B cell (primary cell): ENCODE results near the gene FHIT. TPM values are rescaled to one million over a fixed set of nuclear protein-coding genes. Genes with fewer than 3 reads are reported as not detected.

ENCODE experiments used
- ATAC-seq: fragments of 200-7000 bp; cut with Tn5 transposase; one replicate; pipeline ENCODE4 v1.10.0; 2021; ENCODE audit warnings: low read depth, mild to moderate bottlenecking, moderate number of reproducible peaks, moderate library complexity
- CTCF ChIA-PET: fragments of 350-600 bp; sonication (Branson Sonifier 250); formaldehyde crosslinking; loops from one replicate; lab custom pipeline; 2021; ENCODE audit warnings: antibody characterized with exemption, inconsistent platforms; lab: Charles Lee
- POLR2A ChIA-PET: fragments of 350-600 bp; sonication (Branson Sonifier 250); formaldehyde crosslinking; loops from one replicate; lab custom pipeline; 2021; ENCODE audit warnings: antibody characterized with exemption; lab: Charles Lee
- DNase-seq: peaks from one replicate; pipeline ENCODE4 v3.0.0; 2013
- H2AFZ ChIP-seq: 2 replicates; pipeline ENCODE4 v1.6.1; 2012; ENCODE audit warnings: mild to moderate bottlenecking, low read depth, low read length; ENCODE audit not compliant: insufficient read depth, poor library complexity, severe bottlenecking
- H3K27ac ChIP-seq, 2 donors: 1 replicate in 1 of 2; 2 replicates in 1 of 2; pipeline ENCODE4 v1.5.1; 2012 to 2013; ENCODE audit warnings: low read length in 2 of 2, mild to moderate bottlenecking in 2 of 2, moderate library complexity in 1 of 2
- H3K27me3 ChIP-seq, 4 experiments: fragments of 200-600 bp in 1 of 4; sonication (generic) in 1 of 4; replicated peaks in 1 of 4; 1 replicate in 2 of 4; 2 replicates in 2 of 4; pipeline versions ENCODE4 v1.6.1 to v1.7.0; 2013 to 2016; ENCODE audit warnings: low read length in 3 of 4, mild to moderate bottlenecking in 2 of 4, mixed read lengths in 1 of 4, moderate library complexity in 1 of 4; ENCODE audit not compliant: insufficient read depth in 4 of 4, control insufficient read depth in 3 of 4; ENCODE audit errors: control extremely low read depth in 1 of 4
- H3K36me3 ChIP-seq, 2 experiments: replicated peaks in 1 of 2; 1 replicate in 1 of 2; 2 replicates in 1 of 2; pipeline versions ENCODE4 v1.6.1 to v1.7.1; 2013; ENCODE audit warnings: low read length in 1 of 2; ENCODE audit not compliant: insufficient read depth in 2 of 2, control insufficient read depth in 1 of 2; ENCODE audit errors: control extremely low read depth in 1 of 2, extremely low read depth in 1 of 2
- H3K4me1 ChIP-seq, 2 donors: fragments of 200-600 bp in 1 of 2; sonication (generic) in 1 of 2; 1 replicate in 1 of 2; 2 replicates in 1 of 2; pipeline versions ENCODE4 v1.5.1 to v1.6.1; 2013 to 2017; ENCODE audit warnings: low read length in 2 of 2; ENCODE audit not compliant: control insufficient read depth in 2 of 2, insufficient read depth in 2 of 2
- H3K4me2 ChIP-seq: replicated peaks from 2 replicates; pipeline ENCODE3; 2012; ENCODE audit warnings: mild to moderate bottlenecking, low read depth, low read length; ENCODE audit not compliant: poor library complexity, severe bottlenecking
- H3K4me3 ChIP-seq, 5 experiments: fragments of 200-600 bp in 1 of 5; sonication (generic) in 1 of 5; 1 replicate in 3 of 5; 2 replicates in 2 of 5; pipeline versions ENCODE4 v1.5.1 to v1.7.0; 2011 to 2016; ENCODE audit warnings: low read length in 4 of 5, mild to moderate bottlenecking in 4 of 5, low read depth in 2 of 5, control low read depth in 1 of 5, moderate library complexity in 1 of 5; ENCODE audit not compliant: insufficient read depth in 1 of 5; ENCODE audit errors: control extremely low read depth in 1 of 5, extremely low read depth in 1 of 5
- H3K79me2 ChIP-seq: fragments of 200-600 bp; sonication (generic); one replicate; pipeline ENCODE4 v1.6.0; 2016; ENCODE audit warnings: low read length; ENCODE audit not compliant: control insufficient read depth, insufficient read depth
- H3K9ac ChIP-seq: fragments of 200-600 bp; sonication (generic); 2 replicates; pipeline ENCODE4 v1.6.1; 2017; ENCODE audit warnings: mild to moderate bottlenecking, low read length, moderate library complexity
- H3K9me3 ChIP-seq, 3 donors: one replicate each; pipeline versions ENCODE4 v1.6.1 to v1.7.1; 2013; ENCODE audit warnings: low read length in 2 of 3; ENCODE audit not compliant: control insufficient read depth in 2 of 3, insufficient read depth in 1 of 3; ENCODE audit errors: control extremely low read depth in 1 of 3
- H4K20me1 ChIP-seq: 2 replicates; pipeline ENCODE4 v1.6.0; 2012; ENCODE audit warnings: mild to moderate bottlenecking, low read length; ENCODE audit not compliant: insufficient read depth, control insufficient read depth, poor library complexity, severe bottlenecking
- H3K27ac Mint-ChIP-seq: one replicate; pipeline ENCODE4 v1.8.0; 2021; ENCODE audit warnings: mixed read lengths
- H3K27me3 Mint-ChIP-seq: one replicate; pipeline ENCODE4 v1.8.0; 2021; ENCODE audit warnings: mixed read lengths
- H3K4me1 Mint-ChIP-seq: one replicate; pipeline ENCODE4 v1.8.0; 2021; ENCODE audit warnings: mixed read lengths
- H3K4me3 Mint-ChIP-seq: one replicate; pipeline ENCODE4 v1.8.0; 2021; ENCODE audit warnings: mixed read lengths
- H3K9me3 Mint-ChIP-seq: one replicate; pipeline ENCODE4 v1.8.0; 2022; ENCODE audit warnings: mixed read lengths; ENCODE audit not compliant: insufficient read depth
- EZH2 ChIP-seq: IDR thresholded peaks from 2 replicates; pipeline ENCODE4 v1.6.1; 2012; ENCODE audit warnings: borderline replicate concordance, low read depth, mild to moderate bottlenecking, moderate library complexity, low read length; ENCODE audit not compliant: insufficient read depth, poor library complexity, severe bottlenecking
- WGBS: methylation state at CpG from one replicate; pipeline ENCODE4 v1.1.5; 2013; ENCODE audit warnings: missing lambda C conversion rate; ENCODE audit not compliant: insufficient coverage; 5-methylcytosine and 5-hydroxymethylcytosine counted together
- intact Hi-C: fragments of 100-400 bp; cut with micrococcal nuclease; formaldehyde crosslinking; loops from one replicate; pipeline ENCODE4 v1.10.0; 2022
- polyA plus RNA-seq: library from polyadenylated mRNA; depleted of rRNA; stranded (reverse); fragments of >200 nt; gene quantifications from 2 replicates; pipeline ENCODE4 v1.2.3, GENCODE V29; 2012
- total RNA-seq, 2 donors: library from RNA; stranded (reverse); fragments of 120-200 nt in 1 of 2; gene quantifications; 1 replicate in 1 of 2; 2 replicates in 1 of 2; pipeline versions ENCODE4 v1.2.3 to v1.2.4, GENCODE V29; 2013 to 2022
- TF ChIP-seq, protein P1 (sequence below): fragments of 200-600 bp; IDR thresholded peaks from one replicate; pipeline ENCODE4 v1.8.0; 2022; ENCODE audit warnings: antibody characterized with exemption, mild to moderate bottlenecking

The FHIT gene
- total and polyA plus RNA-seq, 2 donors (not counting 1 experiment from before 2014, with no cell fraction given), result 1.7 to 7.8 TPM

DNA sequence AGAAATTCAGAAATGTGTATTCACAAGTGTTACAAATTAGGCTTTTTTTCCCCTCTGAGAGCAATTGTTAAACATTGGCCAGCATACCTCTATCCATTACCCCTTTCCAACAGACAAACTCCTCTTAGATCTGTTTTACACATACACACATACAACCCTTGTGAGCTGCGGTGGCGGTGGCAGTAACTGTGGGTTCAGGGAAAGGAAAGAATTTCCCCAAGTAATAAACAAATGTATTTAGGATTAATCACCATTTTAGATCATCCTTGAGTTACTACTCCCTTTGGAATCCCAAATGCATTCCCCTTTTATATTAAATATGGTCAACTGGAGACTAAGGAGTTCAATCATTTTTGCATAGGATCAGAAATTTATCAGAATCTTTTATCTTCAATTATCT, 667.0 kb downstream of the FHIT start:
- WGBS, result no CpG with 5 or more reads among the region's 2 CpGs
- no peak overlapping the region for H3K4me3 ChIP-seq
- Mint-ChIP-seq H3K9me3 (peaks cover 3% of the 10 kb centered on the region), H3K4me3 (no peak overlapping the region), H3K27ac (no peak overlapping the region), H3K4me1 (peaks cover 9% of the 10 kb centered on the region), H3K27me3 (peaks cover 3% of the 10 kb centered on the region)
- no peak overlapping the region for H3K4me2 ChIP-seq
- TF ChIP-seq EZH2, result no peak
- TF ChIP-seq, protein P1, sequence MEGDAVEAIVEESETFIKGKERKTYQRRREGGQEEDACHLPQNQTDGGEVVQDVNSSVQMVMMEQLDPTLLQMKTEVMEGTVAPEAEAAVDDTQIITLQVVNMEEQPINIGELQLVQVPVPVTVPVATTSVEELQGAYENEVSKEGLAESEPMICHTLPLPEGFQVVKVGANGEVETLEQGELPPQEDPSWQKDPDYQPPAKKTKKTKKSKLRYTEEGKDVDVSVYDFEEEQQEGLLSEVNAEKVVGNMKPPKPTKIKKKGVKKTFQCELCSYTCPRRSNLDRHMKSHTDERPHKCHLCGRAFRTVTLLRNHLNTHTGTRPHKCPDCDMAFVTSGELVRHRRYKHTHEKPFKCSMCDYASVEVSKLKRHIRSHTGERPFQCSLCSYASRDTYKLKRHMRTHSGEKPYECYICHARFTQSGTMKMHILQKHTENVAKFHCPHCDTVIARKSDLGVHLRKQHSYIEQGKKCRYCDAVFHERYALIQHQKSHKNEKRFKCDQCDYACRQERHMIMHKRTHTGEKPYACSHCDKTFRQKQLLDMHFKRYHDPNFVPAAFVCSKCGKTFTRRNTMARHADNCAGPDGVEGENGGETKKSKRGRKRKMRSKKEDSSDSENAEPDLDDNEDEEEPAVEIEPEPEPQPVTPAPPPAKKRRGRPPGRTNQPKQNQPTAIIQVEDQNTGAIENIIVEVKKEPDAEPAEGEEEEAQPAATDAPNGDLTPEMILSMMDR, result no peak
- no peaks in the 10 kb centered on the region for H3K79me2 ChIP-seq
- H4K20me1 ChIP-seq, result no peaks in the 10 kb centered on the region
- H3K36me3 ChIP-seq, result no peaks in the 10 kb centered on the region
- no peak for ATAC-seq
- no peaks in the 10 kb centered on the region for H3K27me3 ChIP-seq
- DNase-seq, result no peak
- ChIA-PET POLR2A (no interaction called here), CTCF (no interaction called here)
- no peak overlapping the region for H3K27ac ChIP-seq
- H3K9me3 ChIP-seq, result no peaks in the 10 kb centered on the region
- H2AFZ ChIP-seq, result no peak overlapping the region
- intact Hi-C loops, result no loop called here
- H3K9ac ChIP-seq, result no peak overlapping the region
- H3K4me1 ChIP-seq, result peaks cover 8 to 13% of the 10 kb centered on the region in 2 donors

DNA sequence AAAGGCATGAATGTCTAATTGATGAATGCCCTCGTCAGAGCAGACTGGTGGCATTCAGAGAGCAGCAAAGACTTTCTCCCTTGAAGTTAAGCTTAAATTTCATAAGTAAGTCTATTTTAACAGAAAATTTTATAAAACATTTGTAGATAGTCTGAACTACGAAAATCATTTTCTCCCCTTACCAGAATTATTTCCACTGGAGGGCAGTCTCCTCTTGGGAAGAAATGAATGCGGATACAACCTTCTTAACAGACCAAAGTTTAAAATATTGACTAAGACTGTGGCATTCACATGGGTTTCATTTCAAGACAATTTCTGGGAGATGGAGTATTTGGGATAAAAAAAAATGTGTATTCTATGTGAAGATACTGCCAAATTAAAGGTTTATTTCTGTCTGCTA, 669.0 kb downstream of the FHIT start:
- Mint-ChIP-seq H3K9me3 (peaks cover 3% of the 10 kb centered on the region), H3K27ac (no peak overlapping the region), H3K27me3 (peaks cover 3% of the 10 kb centered on the region), H3K4me3 (no peak overlapping the region), H3K4me1 (peaks cover 19% of the 10 kb centered on the region)
- no peaks in the 10 kb centered on the region for H3K27me3 ChIP-seq
- no peaks in the 10 kb centered on the region for H4K20me1 ChIP-seq
- peaks cover 18 to 28% of the 10 kb centered on the region in 2 donors for H3K4me1 ChIP-seq
- no peak for DNase-seq
- no peaks in the 10 kb centered on the region for H3K9me3 ChIP-seq
- no peaks in the 10 kb centered on the region for H3K79me2 ChIP-seq
- H3K27ac ChIP-seq, result no peak overlapping the region
- no peak overlapping the region for H3K4me3 ChIP-seq
- intact Hi-C loops, result no loop called here
- ATAC-seq, result no peak
- no peaks in the 10 kb centered on the region for H3K36me3 ChIP-seq
- no CpG with 5 or more reads among the region's 3 CpGs for WGBS
- ChIA-PET POLR2A (no interaction called here), CTCF (no interaction called here)
- H3K4me2 ChIP-seq, result no peak overlapping the region
- H2AFZ ChIP-seq, result no peak overlapping the region
- TF ChIP-seq EZH2, result no peak
- TF ChIP-seq, protein P1, result no peak
- no peak overlapping the region for H3K9ac ChIP-seq
